ENCODE measurements around the gene URB2. TPM values are rescaled to one million over a fixed set of nuclear protein-coding genes. Genes with fewer than 3 reads are reported as not detected.
"Not testable (repeated sequence)": the region's sequence is repeated elsewhere in the genome, so short reads cannot be mapped to it uniquely, and the experiment has no call there.

URB2 gene
- total RNA-seq, 1 donor: 8.2 TPM

DNA sequence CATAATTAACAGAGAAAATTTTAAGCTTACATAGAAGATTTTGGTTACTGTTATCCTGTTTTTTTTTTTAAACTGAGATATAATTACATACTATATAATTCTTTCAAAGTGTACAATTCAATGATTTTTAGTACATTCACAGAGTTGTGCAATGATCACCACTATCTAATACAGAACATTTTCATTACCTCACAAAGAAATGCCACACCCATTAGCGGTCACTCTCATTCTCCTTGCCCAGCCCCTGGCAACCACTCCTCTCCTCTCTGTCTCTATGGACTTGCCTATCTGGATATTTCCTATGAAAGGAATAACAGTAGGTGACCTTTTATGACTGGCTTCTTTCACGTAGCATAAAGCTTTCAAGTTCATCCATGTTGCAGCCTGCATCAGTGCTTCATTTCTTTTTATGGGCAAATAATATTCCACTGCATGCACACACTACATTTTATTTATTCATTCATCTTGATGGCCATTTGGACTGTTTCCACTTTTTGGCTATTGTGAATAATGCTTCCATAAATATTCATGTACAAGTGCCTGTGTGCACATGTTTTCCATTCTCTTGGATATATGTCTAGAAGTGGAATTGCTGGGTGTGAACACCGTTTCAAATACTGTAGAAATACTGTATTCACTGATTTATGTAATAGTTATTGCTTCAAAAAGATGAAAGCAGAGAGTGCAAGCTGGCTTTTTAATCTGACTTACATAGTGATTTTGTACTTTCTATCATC, 26.7 kb upstream of the URB2 start:
- H3K9me3 ChIP-seq (ENCODE audit: low read depth, low read length): no peaks in the 10 kb centered on the region
- H3K4me1 ChIP-seq (ENCODE audit: insufficient read depth, low read length): peaks cover 3% of the 10 kb centered on the region
- H3K27me3 ChIP-seq (ENCODE audit: insufficient read depth, low read length): no peaks in the 10 kb centered on the region
- H3K4me3 ChIP-seq (ENCODE audit: low read length): no peak overlapping the region

DNA sequence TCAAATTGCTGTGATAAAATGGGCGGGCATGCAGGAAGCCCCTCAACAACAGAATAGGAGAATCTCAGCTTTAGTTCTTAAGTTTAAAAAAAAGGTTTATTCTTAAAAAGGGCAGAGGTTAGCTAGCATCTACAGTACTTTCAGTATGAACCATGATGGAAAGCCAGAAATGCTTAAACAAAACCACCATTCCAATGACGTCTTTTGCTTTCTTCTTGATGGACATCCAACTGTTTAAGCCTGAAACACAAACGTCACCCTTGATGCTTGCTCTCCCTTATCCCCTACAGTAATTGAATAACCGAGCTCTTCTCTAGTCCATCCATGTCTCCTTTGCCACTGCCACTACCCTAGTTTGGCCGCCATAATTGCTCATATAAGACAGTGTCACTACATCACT, 25.8 kb upstream of the URB2 start:
- H3K4me3 ChIP-seq (ENCODE audit: low read length): no peak overlapping the region
- peaks cover 3% of the 10 kb centered on the region for H3K4me1 ChIP-seq (ENCODE audit: insufficient read depth, low read length)
- H3K27me3 ChIP-seq (ENCODE audit: insufficient read depth, low read length): no peaks in the 10 kb centered on the region
- no peaks in the 10 kb centered on the region for H3K9me3 ChIP-seq (ENCODE audit: low read depth, low read length)

DNA sequence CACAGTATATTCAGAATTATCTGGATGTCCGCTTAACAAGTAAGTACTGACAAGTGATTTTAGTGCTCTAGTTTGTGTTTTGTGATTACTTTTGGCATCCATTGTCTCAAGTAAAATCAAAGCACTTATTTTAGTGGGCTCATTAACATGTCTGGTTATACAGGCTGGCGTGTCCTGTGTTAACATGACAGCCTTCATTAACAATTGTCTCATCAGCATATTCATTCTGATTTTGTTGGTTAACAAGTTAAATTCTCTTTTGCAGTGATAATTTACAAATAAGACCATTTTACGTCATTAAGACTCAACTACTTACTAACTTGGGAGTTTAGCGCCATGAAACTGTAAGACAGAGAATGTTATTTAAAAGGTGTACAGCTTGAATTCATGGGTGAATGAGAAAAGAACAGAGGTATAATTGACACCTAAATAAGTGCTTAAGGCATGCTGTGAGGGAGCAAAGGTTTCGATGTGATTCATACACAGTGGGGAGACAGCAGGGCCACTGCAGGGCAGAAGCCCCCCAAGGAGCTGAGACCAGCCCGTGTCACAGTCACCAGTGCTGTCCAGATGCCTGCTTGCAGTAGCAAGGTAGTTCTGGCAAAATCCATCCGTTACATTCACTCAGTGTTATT, 22.6 kb upstream of the URB2 start:
- no peak overlapping the region for H3K4me3 ChIP-seq (ENCODE audit: low read length)
- no peaks in the 10 kb centered on the region for H3K9me3 ChIP-seq (ENCODE audit: low read depth, low read length)
- no peaks in the 10 kb centered on the region for H3K27me3 ChIP-seq (ENCODE audit: insufficient read depth, low read length)
- no peaks in the 10 kb centered on the region for H3K4me1 ChIP-seq (ENCODE audit: insufficient read depth, low read length)

DNA sequence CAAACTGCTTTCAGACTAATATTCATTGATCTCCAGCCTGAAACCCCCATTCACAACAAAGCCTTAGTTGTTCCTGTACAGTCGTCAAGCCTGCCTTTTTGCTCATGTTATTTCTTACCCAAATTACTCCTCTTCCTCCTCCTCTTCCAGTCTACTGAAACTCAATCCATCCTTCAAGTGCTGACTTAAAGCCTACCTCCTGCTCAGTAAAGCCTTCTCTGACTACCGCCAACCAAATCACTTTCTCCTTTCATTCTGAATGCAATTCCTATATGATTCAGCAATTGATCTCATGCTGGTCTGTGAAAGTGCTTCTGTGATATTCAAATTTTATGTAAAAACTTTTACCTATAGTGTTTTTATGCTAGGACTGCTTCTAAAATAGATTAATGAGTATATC, 18.7 kb upstream of the URB2 start:
- no peaks in the 10 kb centered on the region for H3K9me3 ChIP-seq (ENCODE audit: low read depth, low read length)
- H3K27me3 ChIP-seq (ENCODE audit: insufficient read depth, low read length): no peaks in the 10 kb centered on the region
- no peak overlapping the region for H3K4me3 ChIP-seq (ENCODE audit: low read length)
- H3K4me1 ChIP-seq (ENCODE audit: insufficient read depth, low read length): no peaks in the 10 kb centered on the region

DNA sequence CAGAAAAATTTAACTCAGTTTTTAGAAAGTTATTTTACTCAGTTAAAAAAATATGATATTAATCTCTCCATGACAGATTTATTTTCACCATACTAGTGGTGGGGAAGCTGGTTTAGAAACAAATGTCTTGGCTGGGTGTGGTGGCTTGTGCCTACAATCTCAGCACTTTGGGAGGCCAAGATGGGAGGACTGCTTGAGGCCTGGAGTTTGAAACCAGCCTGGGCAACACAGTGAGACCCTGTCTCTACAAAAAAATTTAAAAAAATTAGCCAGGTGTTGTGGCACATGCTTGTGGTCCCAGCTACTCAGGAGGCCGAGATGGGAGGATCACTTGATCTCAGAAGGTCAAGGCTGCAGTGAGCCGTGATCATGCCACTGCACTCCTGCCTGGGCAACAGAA, 17.5 kb upstream of the URB2 start:
- no peak overlapping the region for H3K4me3 ChIP-seq (ENCODE audit: low read length)

DNA sequence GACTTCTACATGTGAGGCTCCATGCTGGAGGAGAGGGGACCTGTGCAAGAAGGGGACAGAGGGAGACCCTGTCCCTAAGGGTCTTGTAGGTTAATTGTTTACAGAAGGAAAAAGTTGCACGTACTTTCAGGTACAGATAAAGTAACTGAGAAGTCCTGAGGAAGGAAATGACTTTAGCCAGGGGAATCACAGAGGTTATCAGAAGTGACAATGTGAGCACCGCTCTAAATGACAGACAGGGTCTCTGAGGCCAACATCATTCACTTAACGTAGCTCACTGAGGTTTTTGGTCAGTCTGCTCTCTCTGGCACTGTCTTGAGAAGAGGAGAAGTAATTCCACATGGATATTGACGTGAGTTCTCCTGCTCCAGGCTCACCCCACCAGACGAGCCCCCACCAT, 12.1 kb upstream of the URB2 start:
- H3K4me1 ChIP-seq (ENCODE audit: insufficient read depth, low read length): no peaks in the 10 kb centered on the region
- H3K27me3 ChIP-seq (ENCODE audit: insufficient read depth, low read length): no peaks in the 10 kb centered on the region
- no peak overlapping the region for H3K4me3 ChIP-seq (ENCODE audit: low read length)
- H3K9me3 ChIP-seq (ENCODE audit: low read depth, low read length): no peaks in the 10 kb centered on the region

More for the DNA sequence above, 17.5 kb upstream of the URB2 start:
- no peaks in the 10 kb centered on the region for H3K4me1 ChIP-seq (ENCODE audit: insufficient read depth, low read length)
- H3K9me3 ChIP-seq (ENCODE audit: low read depth, low read length): no peaks in the 10 kb centered on the region
- no peaks in the 10 kb centered on the region for H3K27me3 ChIP-seq (ENCODE audit: insufficient read depth, low read length)

DNA sequence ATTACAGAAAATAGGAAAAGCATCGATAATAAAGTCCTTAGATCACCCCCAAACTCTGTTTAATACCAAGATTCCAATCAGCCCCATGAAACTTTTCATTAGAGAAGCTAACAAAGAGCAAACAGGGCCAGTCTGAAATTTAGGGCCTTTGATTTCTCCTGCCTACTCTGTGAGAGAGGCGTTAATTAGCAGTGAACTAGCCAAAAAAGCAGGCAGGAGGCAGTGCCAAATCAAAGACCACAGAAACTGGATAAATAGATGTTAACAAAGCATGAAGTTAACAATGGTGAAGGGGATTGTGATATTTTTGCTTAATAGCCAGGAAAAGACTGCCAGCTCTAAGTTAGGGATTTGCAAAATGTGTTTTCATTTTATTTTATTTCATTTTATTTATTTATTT, 11.3 kb upstream of the URB2 start:
- Histone ChIP-seq H3K9me3 (ENCODE audit: low read depth, low read length) (no peaks in the 10 kb centered on the region), H3K4me1 (ENCODE audit: insufficient read depth, low read length) (peaks cover 5% of the 10 kb centered on the region), H3K27me3 (ENCODE audit: insufficient read depth, low read length) (no peaks in the 10 kb centered on the region), H3K4me3 (ENCODE audit: low read length) (no peak overlapping the region)

DNA sequence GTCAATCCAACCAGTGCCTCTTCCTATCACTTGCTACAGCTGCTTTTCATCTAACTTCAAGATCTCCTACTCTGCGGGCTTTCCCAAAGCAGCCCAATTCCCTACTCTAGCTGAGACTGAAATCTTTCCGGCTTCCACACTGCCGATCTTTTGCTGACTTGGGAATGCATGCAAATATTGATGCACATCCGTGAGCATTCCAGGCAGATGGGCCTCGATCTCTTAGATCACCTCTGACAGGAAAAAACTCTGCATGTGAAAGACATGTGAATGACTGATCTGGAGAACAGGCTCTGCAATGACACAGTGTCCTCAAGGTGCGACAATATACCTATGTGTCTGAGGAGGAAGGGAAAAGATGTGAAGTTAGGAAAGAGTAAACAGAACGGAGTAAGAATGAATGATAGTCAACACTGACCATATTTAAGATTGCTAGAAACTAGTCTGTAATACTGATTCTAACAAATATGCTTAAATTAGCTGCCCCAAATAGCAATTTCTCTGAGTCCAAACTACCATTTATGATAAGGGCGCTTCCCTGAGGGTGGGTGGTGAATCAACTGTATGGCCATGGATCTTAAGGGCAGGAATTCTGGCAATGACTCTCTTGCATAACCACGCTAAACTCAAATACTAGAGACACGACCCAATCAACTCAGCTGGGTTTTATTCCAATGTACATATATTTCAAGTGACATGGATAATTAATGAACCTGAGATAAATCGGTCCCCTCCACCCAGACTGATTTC, 8.5 kb upstream of the URB2 start:
- H3K4me1 ChIP-seq (ENCODE audit: insufficient read depth, low read length): peaks cover 6% of the 10 kb centered on the region
- H3K9me3 ChIP-seq (ENCODE audit: low read depth, low read length): no peaks in the 10 kb centered on the region
- no peaks in the 10 kb centered on the region for H3K27me3 ChIP-seq (ENCODE audit: insufficient read depth, low read length)
- no peak overlapping the region for H3K4me3 ChIP-seq (ENCODE audit: low read length)

DNA sequence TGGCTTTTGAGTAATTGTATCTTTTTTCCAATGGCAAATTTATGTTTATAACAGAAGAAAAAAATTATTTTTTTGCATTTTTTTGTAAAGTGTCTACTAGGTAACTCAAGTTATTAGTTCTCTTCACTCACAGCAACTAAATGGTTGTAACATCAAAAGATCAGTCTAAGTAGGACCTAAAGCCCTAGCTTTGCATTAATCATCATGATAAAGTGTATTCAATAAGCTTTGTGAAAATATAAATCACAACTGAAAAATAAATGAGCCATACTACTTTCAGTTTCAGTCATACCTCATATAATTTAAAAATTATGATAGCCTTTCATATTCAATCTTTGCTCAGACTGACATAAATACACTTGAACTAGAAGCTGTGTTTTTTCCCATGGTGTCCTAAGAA, 7.0 kb upstream of the URB2 start:
- Histone ChIP-seq H3K4me1 (ENCODE audit: insufficient read depth, low read length) (peaks cover 11% of the 10 kb centered on the region), H3K4me3 (ENCODE audit: low read length) (no peak overlapping the region), H3K27me3 (ENCODE audit: insufficient read depth, low read length) (no peaks in the 10 kb centered on the region), H3K9me3 (ENCODE audit: low read depth, low read length) (no peaks in the 10 kb centered on the region)

DNA sequence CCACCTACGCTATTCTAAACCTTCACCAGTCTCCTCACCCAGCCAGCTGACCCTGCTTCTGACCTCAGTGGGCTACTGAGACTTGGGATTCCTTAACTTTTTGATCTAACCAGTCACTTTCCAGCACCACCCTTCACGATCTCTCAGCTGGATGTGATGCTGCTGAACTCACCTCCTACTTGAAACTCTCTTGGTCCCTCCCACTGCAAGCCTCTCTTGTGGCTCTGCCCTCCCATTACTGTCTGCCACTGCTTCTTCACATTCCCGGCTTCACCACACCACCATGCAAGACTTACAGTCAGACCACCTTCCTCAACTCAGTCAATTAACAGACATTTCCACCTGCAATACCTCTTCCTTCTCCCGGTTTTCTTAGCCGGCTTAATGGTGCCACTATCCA, 6.4 kb upstream of the URB2 start:
- Histone ChIP-seq H3K9me3 (ENCODE audit: low read depth, low read length) (no peaks in the 10 kb centered on the region), H3K4me1 (ENCODE audit: insufficient read depth, low read length) (peaks cover 17% of the 10 kb centered on the region), H3K4me3 (ENCODE audit: low read length) (no peak overlapping the region), H3K27me3 (ENCODE audit: insufficient read depth, low read length) (no peaks in the 10 kb centered on the region)

DNA sequence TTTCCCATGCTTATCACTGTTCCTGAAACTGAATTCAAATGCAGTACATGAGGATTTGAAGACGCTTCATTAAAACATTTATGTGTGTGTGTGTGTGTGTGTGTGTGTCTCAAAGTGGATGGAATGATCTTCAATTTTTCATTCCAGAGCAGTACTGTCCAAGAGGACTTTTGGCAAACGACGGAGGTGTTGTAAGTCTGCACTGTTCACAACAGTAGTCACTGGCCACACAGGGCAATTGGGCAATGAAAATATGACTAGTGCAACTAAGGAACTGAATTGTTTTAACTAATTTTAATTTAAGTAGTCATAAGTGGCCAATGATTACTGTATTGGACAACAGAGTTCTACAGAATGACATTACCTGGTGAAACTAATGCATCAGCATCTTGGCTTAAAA, 5.2 kb upstream of the URB2 start:
- H3K4me3 ChIP-seq (ENCODE audit: low read length): no peak overlapping the region
- peaks cover 22% of the 10 kb centered on the region for H3K4me1 ChIP-seq (ENCODE audit: insufficient read depth, low read length)
- no peaks in the 10 kb centered on the region for H3K27me3 ChIP-seq (ENCODE audit: insufficient read depth, low read length)
- H3K9me3 ChIP-seq (ENCODE audit: low read depth, low read length): no peaks in the 10 kb centered on the region

DNA sequence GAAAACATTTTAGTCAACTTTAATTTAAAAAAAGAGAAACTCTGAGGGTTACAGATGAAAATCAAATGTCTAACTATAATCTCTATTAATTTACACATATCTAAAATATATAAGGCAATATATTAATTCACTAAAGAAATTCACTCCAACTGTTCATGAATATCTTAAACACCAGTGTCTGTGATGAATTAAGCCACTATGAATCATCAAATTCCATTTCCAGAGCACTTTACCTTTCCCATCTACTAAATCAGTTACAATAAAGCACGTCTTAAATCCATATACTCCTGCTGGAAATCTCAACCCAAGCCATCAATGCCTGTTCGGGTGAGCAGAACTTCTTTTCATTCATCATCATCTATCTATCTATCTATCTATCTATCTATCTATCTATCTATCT, 4.4 kb upstream of the URB2 start:
- no peaks in the 10 kb centered on the region for H3K9me3 ChIP-seq (ENCODE audit: low read depth, low read length)
- H3K4me3 ChIP-seq (ENCODE audit: low read length): no peak overlapping the region
- H3K4me1 ChIP-seq (ENCODE audit: insufficient read depth, low read length): peaks cover 26% of the 10 kb centered on the region
- H3K27me3 ChIP-seq (ENCODE audit: insufficient read depth, low read length): no peaks in the 10 kb centered on the region

DNA sequence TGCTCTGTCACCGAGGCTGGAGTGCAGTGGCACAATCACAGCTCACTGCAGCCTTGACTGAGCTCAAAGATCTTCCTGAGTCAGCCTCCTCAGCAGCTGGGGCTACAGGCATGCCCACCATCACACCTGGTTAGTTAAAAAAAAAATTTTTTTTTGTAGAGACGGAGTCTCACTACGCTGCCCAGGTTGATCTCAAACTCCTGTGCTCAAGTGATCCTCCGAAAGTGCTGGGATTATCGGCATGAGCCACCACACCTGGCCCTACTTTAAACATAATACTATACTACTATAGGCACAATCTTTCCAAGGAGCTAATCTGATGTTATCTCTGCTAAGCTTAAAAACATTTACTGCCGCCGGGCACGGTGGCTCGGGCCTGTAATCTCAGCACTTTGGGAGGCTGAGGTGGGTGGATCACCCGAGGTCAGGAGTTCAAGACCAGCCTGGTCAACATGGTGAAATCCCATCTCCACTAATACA, 3.4 kb upstream of the URB2 start:
- H3K27me3 ChIP-seq (ENCODE audit: insufficient read depth, low read length); H3K4me3 ChIP-seq (ENCODE audit: low read length); H3K9me3 ChIP-seq (ENCODE audit: low read depth, low read length): not testable (repeated sequence)
- peaks cover 33% of the 10 kb centered on the region for H3K4me1 ChIP-seq (ENCODE audit: insufficient read depth, low read length)

DNA sequence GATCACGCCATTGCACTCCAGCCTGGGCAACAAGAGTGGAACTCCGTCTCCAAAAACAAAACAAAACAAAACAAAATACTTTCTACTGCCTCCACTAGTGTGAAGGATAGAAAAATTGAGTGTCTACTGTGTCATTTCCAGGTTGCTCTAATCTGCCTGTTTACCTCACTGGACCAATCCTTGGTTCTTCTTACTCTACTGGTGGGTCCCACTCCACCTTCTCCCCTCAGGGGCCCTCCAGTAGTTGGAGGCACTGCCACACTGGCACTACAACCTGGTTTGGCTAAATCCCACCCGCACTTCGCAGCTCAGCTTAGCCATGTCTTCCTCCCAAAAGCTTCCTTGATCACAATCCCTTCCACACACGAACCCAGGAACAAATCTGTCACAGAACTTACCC, 2.8 kb upstream of the URB2 start:
- no peak overlapping the region for H3K4me3 ChIP-seq (ENCODE audit: low read length)
- H3K4me1 ChIP-seq (ENCODE audit: insufficient read depth, low read length): peaks cover 33% of the 10 kb centered on the region
- H3K27me3 ChIP-seq (ENCODE audit: insufficient read depth, low read length): no peaks in the 10 kb centered on the region
- no peaks in the 10 kb centered on the region for H3K9me3 ChIP-seq (ENCODE audit: low read depth, low read length)

DNA sequence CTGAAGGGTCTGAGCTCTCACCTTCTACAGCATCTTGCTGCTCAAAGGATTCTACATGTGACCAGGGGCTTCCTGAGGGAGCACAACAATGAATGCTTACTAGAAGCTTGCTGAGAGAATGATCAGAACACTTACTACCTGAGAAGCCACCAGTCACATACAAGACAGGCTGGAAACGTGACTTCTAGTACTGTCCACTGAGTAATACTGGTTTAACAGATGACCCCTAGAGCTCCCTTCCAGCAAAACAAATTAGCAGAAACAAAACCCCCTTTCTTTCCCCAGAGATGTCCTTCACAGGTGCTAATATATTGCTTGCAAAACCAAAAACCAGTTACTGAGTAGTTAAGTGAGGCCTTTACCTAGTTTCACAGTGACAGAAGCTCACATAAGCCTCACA, 2.2 kb upstream of the URB2 start:
- no peaks in the 10 kb centered on the region for H3K27me3 ChIP-seq (ENCODE audit: insufficient read depth, low read length)
- no peak overlapping the region for H3K4me3 ChIP-seq (ENCODE audit: low read length)
- H3K9me3 ChIP-seq (ENCODE audit: low read depth, low read length): no peaks in the 10 kb centered on the region
- H3K4me1 ChIP-seq (ENCODE audit: insufficient read depth, low read length): peaks cover 33% of the 10 kb centered on the region
